Fibroblast of lung (primary cell): Measurements from ENCODE around the gene MYL6. TPM values are rescaled to one million over a fixed set of nuclear protein-coding genes. Genes with fewer than 3 reads are reported as not detected.

Experiments used
- DNase-seq, 2 donors: peaks; one replicate each; pipeline versions ENCODE4 v3.0.0 to v3.0.0-alpha.2; 2010; ENCODE audit warnings: low read depth in 2 of 2
- H2AFZ ChIP-seq: 2 replicates; pipeline ENCODE4 v1.5.1; 2012; ENCODE audit warnings: low read length, control low read depth, inconsistent platforms
- H3K27ac ChIP-seq: 2 replicates; pipeline ENCODE4 v1.5.1; 2011; ENCODE audit warnings: low read length, control low read depth; ENCODE audit not compliant: insufficient read depth
- H3K27me3 ChIP-seq: 2 replicates; pipeline ENCODE4 v1.5.1; 2011; ENCODE audit warnings: mild to moderate bottlenecking, low read length; ENCODE audit not compliant: control insufficient read depth, insufficient read depth
- H3K36me3 ChIP-seq: 2 replicates; pipeline ENCODE4 v1.5.1; 2011; ENCODE audit warnings: low read length; ENCODE audit not compliant: control insufficient read depth, insufficient read depth
- H3K4me1 ChIP-seq: 2 replicates; pipeline ENCODE4 v1.5.1; 2011; ENCODE audit warnings: low read length; ENCODE audit not compliant: control insufficient read depth, insufficient read depth; ENCODE audit errors: extremely low read depth
- H3K4me2 ChIP-seq: 2 replicates; pipeline ENCODE4 v1.5.1; 2011; ENCODE audit warnings: low read length, control low read depth; ENCODE audit not compliant: insufficient read depth; ENCODE audit errors: extremely low read depth
- H3K4me3 ChIP-seq, 4 experiments: fragments of 200-600 bp in 1 of 4; sonication (generic) in 1 of 4; replicated peaks in 1 of 4; 2 replicates each; pipeline ENCODE4 v1.5.1; 2011 to 2016; ENCODE audit warnings: low read length in 4 of 4, low read depth in 3 of 4, mild to moderate bottlenecking in 3 of 4, control low read depth in 2 of 4, inconsistent platforms in 1 of 4, mixed read lengths in 1 of 4; ENCODE audit not compliant: insufficient read depth in 1 of 4; ENCODE audit errors: control extremely low read depth in 1 of 4
- H3K79me2 ChIP-seq: 2 replicates; pipeline ENCODE4 v1.5.1; 2012; ENCODE audit warnings: mild to moderate bottlenecking, low read length, inconsistent platforms; ENCODE audit not compliant: control insufficient read depth, insufficient read depth
- H3K9ac ChIP-seq: 2 replicates; pipeline ENCODE4 v1.5.1; 2011; ENCODE audit warnings: mild to moderate bottlenecking, low read length, control low read depth; ENCODE audit not compliant: insufficient read depth
- H3K9me3 ChIP-seq: 2 replicates; pipeline ENCODE4 v1.5.1; 2012; ENCODE audit warnings: low read depth, low read length; ENCODE audit not compliant: control insufficient read depth, insufficient read depth
- H4K20me1 ChIP-seq: 2 replicates; pipeline ENCODE4 v1.5.1; 2011; ENCODE audit warnings: low read length; ENCODE audit not compliant: control insufficient read depth, insufficient read depth; ENCODE audit errors: extremely low read depth
- CTCF ChIP-seq, 2 donors: IDR thresholded peaks in 1 of 2; conservative IDR thresholded peaks in 1 of 2; 1 replicate in 1 of 2; 2 replicates in 1 of 2; pipeline ENCODE4 v1.5.1; 2011 to 2012; ENCODE audit warnings: low read length in 2 of 2, control low read depth in 1 of 2, inconsistent platforms in 1 of 2, low read depth in 1 of 2, mild to moderate bottlenecking in 1 of 2
- EZH2 ChIP-seq: IDR thresholded peaks from 2 replicates; pipeline ENCODE4 v1.5.1; 2012; ENCODE audit warnings: low read length, control low read depth, mild to moderate bottlenecking; ENCODE audit errors: missing control alignments
- polyA plus RNA-seq, 2 donors: library from polyadenylated mRNA; depleted of rRNA in 1 of 2; stranded (reverse) in 1 of 2; unstranded in 1 of 2; fragments of >200 nt; gene quantifications; 2 replicates each; pipeline ENCODE4 v1.2.1, GENCODE V29; 2011 to 2012; ENCODE audit warnings: missing spikeins in 1 of 2
- total RNA-seq: library from RNA; depleted of rRNA; stranded (reverse); fragments of >200 nt; gene quantifications from 2 replicates; pipeline ENCODE4 v1.2.1, GENCODE V29; 2014

MYL6 gene
- total and polyA plus RNA-seq, 2 donors (not counting 1 experiment from before 2014, with no cell fraction given) = 1,517 to 7,941 TPM

GRCh38 chr12:56127888-56128669 lies 30.1 kb upstream of the MYL6 start, which contains the start of gene ESYT1:
ESYT1 (plus strand) TSS chr12:56128267; CDS start chr12:56128320, 53 bp downstream.
- Histone ChIP-seq H3K9me3 (no peaks in the 10 kb centered on the region), H3K79me2 (peaks cover 25% of the 10 kb centered on the region), H4K20me1 (no peaks in the 10 kb centered on the region), H3K4me2 (peak within 1 kb of the TSS; percentile 92), H3K36me3 (peaks cover 18% of the 10 kb centered on the region), H3K4me3 (peak within 1 kb of the TSS; percentile 77 to 97 (median 86)), H3K27ac (peak within 1 kb of the TSS; percentile 80), H3K4me1 (peaks cover 11% of the 10 kb centered on the region), H3K27me3 (no peaks in the 10 kb centered on the region), H3K9ac (peak within 1 kb of the TSS; percentile 86), H2AFZ (no peak within 1 kb of the TSS)
- TF ChIP-seq CTCF (conservative IDR thresholded peaks at IDR 0.05 in 1 of 2, IDR thresholded peaks at IDR 0.05 in 1 of 2; ENCODE audit: low read depth in 1 of 2, low read length in 2 of 2) (no peak), EZH2 (no peak)
- peak; percentile 100 for DNase-seq

DNA sequence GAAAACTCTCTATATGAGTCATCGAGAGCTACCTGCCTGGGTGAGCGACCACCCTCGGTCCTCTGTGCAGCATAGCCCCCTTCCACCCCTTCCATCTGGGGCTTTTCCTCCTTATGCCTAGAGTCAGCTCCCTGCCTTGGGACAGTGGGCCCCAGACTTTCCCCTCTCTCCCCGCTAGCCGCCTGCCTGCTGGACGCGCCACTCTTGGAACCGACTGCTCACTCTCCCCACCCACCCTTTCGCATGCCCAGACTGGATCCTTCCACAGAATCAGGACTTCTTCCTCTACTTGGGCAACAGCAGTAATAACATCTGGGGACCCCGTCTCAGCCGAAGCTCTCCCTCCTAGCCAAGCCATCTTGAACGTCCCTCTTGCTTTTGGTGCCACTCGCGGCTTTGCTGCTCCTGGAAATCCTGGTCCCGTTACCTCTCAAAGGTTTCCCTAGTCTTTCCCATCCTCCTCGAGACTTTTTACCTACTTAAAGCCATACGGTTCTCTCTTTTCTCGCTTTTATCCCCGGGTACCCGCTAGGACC lies 29.4 kb upstream of the MYL6 start:
- H3K4me1 ChIP-seq = peaks cover 11% of the 10 kb centered on the region
- peak overlapping the region; percentile 80 for H3K27ac ChIP-seq
- DNase-seq = peak in 1 of 2 donors; percentile 29
- no peak overlapping the region for H2AFZ ChIP-seq
- H3K9me3 ChIP-seq = no peaks in the 10 kb centered on the region
- H3K36me3 ChIP-seq = peaks cover 22% of the 10 kb centered on the region
- H3K9ac ChIP-seq = peak overlapping the region; percentile 86
- H3K4me3 ChIP-seq = peak overlapping the region; percentile 77 to 97 (median 86)
- TF ChIP-seq EZH2 = no peak
- TF ChIP-seq CTCF (conservative IDR thresholded peaks at IDR 0.05 in 1 of 2, IDR thresholded peaks at IDR 0.05 in 1 of 2; ENCODE audit: low read depth in 1 of 2, low read length in 2 of 2) = no peak
- peaks cover 25% of the 10 kb centered on the region for H3K79me2 ChIP-seq
- peak overlapping the region; percentile 92 for H3K4me2 ChIP-seq
- H4K20me1 ChIP-seq = no peaks in the 10 kb centered on the region
- no peaks in the 10 kb centered on the region for H3K27me3 ChIP-seq

DNA sequence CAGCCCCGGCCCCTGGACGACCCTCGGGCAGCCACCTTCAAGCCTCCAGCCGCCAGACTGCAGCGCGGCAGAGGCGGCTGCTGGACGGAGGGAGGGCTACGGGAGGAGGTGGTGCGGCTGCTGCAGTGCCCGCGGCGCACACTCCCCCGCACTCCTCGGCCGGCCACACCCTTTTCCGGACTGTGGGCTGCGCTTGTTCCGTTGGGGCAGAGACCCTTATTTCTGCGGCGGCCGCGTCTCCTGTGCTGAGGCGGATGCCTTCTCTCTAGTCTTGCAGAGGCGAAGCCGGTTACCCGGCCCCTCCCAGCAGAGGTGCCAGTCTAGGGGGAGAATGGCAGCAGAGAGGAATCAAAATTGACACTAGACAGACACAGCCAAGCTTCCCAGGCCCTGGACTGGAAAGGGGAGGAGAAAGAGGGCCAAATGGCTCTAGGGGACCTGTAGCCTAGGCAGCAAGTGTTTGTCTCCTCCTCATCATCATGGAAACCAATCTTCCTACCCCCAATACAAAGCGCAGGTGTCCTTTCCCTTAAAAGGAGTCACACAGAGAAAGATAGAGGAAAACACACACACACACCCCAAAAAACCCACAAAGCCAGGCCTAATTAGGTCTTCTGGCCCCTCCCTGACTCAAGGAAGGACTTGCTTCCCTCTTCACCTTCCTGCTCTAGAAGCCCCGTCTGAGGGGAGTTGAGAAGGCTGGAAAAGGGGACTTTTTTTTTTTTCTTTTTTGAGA lies 28.8 kb upstream of the MYL6 start:
- Histone ChIP-seq H3K4me3 (peak overlapping the region; percentile 77 to 97 (median 86)), H4K20me1 (no peaks in the 10 kb centered on the region), H3K4me2 (peak overlapping the region; percentile 92), H3K79me2 (peaks cover 25% of the 10 kb centered on the region), H3K36me3 (peaks cover 25% of the 10 kb centered on the region), H2AFZ (no peak overlapping the region), H3K27ac (peak overlapping the region; percentile 80), H3K4me1 (peaks cover 11% of the 10 kb centered on the region), H3K9me3 (no peaks in the 10 kb centered on the region), H3K27me3 (no peaks in the 10 kb centered on the region), H3K9ac (peak overlapping the region; percentile 54)
- TF ChIP-seq CTCF (conservative IDR thresholded peaks at IDR 0.05 in 1 of 2, IDR thresholded peaks at IDR 0.05 in 1 of 2; ENCODE audit: low read depth in 1 of 2, low read length in 2 of 2) (no peak), EZH2 (no peak)
- peak; percentile 30 to 51 for DNase-seq
